GM21717 (cell line): ENCODE results near the gene TULP1.

Experiments
- ATAC-seq: cut with Tn5 transposase; IDR thresholded peaks from one replicate; pipeline ENCODE4 v1.9.1; 2021; ENCODE audit warnings: mild to moderate bottlenecking, moderate library complexity; ENCODE audit not compliant: unreplicated experiment

TULP1 gene

DNA sequence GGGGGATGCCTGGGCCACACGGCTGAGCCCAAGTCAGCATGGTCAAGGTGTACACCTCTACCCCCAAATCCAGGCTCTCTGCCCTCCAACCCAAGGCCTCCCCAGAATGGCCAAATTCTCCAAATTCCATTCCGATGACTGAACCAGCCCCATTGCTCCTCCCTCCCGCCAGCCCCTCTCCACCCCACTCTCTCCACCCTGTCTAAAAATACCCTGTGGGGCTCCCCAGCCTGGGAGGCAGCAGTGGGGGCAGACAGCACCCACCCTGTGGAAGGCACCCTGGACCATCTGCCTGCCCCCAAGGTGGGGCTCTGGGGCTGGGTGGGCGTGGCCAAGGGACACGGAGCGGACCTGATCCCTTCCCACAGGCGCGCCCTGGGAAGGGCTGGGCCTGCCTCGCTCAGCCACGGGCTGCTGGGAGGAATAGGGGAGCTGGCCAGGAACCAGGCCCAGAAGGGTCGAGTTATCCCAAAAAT lies 27.3 kb downstream of the TULP1 start:
- no peak for ATAC-seq

DNA sequence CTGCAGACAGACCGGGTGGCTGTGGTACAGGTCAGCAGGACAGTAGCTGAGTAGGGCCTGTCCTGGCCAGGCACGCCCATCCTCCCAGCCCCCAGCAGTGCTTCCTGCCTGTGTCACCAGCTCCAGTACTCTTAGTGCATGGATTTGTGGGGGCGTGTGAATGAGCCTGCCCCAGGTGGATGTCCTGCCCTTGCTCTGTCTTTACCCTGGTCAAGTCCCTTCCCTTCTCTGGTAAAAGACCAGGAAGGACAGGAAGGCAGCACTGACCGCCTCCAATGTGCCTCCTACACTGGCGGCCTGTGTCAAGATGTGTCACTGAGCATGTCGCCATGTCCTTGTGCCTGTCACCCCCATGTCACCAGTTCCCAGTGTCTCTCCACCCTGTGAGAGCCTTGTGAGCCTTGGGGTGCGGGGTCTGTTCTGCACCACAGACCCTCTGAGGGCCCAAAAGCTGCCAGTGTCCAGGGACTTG lies 27.7 kb downstream of the TULP1 start:
- no peak for ATAC-seq

DNA sequence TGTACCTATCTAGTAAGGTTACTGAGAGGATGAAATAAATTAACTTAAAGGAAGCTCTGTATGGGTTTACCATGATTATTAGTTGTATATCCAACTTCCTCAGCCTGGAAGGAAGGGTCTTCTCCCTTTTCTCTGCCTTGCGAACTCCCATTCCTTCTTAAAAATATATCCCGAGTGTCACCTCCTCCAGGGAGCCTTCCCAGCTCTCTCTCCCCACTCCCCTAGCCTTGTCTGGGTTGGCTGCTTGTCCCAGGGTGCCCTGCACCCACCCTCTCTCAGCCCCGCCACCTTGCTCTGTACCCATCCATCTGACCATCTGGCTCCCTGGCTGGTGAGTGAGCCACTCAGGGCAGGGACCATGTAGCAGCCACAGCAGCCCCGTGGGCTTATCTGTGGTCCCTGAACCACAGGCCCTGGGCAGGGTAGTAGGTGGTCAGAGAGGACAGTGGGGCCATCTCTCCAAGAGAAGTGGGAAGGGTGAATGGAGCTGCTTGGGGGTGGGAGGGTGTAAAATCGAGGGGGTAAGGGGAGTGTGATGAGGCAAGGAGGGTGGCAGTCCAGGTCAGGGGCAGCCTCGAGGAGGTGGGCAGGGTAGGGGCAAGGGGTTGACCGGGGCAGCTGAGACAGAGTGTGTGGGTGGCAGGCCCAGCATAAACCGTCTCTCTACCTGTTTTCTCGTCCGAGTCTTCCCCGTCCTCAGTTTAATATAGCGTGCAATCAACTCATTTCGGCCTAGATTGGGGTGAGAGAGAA lies 28.6 kb downstream of the TULP1 start:
- no peak for ATAC-seq

DNA sequence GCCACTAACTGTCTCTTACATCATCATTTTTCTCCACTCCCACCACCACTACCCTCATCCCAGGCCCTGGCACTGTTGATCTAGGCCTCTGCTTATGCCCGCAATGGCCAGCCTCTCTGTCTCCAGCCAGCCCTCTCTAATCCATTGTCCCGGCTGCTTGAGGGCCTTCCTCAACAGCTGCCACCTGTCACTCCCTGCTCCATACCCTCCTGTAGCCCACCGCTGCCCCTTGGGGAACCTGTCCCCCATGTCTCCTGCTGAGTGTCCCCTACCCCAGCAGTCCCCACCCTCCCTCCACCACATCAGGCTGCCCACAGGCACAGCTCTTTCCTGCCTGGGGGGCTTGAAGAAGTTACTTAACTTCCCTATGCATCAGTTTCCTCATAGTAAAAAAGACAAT lies 29.2 kb downstream of the TULP1 start:
- no peak for ATAC-seq

DNA sequence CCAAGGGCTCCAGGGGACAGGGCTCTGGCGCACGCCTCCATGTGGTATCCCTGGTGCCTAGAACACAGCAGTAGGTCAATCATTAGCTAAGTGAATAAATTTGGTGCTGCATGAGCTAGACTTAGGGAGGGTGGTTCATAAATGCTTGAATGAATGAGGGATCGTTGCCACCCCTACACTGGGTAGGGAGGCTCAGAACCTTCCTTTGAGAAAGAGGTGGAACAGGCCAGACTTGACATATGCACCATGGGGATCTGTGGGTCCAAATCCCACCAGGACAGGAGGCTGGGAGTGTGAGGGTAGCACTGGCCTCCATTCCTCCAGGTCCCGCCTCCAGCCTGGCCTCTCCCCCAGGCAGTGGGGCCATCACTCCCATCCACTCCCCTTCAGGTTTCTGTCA lies 29.6 kb downstream of the TULP1 start:
- ATAC-seq: no peak

DNA sequence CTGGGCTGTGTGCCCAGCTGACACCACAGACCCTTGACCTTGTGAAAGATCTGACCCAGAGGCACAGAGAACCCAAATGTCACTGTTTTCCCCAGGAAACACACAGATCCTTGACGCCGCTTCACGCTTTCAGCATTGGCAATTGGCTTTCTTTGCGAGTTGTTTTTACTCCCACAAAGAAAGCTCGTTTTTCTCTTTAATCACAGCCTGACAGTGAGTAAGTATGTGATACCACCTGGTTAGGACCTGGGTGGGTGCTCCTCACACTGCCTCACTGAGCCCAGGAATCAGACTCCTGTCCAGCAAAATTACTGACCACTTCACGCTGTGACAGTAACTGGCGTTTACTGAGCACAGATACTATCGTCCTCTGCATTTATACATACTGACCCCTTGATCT lies 31.5 kb downstream of the TULP1 start:
- ATAC-seq: no peak

DNA sequence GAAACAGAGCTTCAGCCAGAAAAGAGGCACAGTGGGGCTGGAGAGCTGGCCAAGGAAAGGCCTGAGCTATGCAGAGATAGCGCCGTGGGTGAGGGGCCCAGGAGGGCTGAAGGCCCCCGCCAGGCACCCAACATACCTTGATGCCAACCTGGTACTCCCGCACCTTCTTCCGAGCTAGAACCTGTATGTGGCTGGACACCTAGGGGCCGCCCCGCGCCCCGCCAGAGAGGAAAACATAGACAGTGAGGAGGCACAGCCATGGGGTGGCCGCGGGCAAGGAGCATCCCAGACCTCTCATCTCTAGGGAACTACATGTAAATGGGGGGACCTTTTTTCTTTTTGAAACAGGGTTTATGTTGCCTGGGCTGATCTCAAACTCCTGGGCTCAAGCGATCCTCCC lies 32.5 kb downstream of the TULP1 start:
- no peak for ATAC-seq

DNA sequence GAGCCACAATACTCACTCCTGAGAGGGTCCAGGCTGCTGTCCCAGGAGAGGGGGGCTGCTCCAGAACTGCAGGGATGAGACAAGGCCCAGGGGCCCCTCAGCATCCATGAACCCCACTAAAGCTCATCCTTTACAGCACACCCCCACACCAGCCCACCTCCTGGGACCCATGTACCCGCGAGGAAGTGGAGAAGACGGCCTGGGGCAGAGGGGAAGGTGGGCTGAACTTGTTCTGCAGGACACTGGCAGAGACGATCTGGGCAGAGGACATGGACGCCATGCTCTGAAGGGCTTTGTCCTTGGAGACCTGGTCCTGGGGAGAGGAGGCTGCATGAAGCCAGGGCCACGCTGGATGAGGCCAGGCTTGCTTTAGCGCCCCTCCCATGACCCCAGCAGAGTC lies 34.4 kb downstream of the TULP1 start:
- no peak for ATAC-seq

DNA sequence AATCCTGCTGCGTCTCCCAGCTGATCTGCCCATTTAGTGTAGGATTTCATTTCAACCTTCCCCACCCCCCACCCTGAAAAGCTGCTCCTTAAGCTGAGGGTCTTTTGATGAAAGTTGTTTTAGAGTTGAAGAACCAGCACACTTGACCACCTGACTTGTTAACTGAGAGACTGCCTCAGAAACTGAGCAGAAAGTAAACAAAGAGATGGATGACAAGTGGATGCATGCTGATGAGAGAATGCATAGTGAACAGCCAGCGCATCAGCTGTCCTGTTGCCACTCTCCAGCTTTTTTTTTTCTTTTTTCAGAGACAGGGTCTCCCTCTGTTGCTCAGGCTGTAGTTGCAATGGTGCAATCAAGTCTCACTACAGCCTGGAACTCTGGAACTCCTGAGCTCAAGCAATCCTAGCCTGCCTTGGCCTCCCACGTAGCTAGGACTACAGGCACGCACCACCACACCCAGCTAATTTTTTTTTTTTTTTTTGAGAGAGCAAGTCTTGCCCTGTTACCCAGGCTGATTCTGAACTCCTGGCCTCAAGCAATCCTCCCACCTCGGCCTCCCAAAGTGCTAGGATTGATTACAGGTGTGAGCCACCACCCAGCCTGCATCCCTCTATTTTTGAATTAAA lies 35.0 kb downstream of the TULP1 start:
- ATAC-seq: no peak

DNA sequence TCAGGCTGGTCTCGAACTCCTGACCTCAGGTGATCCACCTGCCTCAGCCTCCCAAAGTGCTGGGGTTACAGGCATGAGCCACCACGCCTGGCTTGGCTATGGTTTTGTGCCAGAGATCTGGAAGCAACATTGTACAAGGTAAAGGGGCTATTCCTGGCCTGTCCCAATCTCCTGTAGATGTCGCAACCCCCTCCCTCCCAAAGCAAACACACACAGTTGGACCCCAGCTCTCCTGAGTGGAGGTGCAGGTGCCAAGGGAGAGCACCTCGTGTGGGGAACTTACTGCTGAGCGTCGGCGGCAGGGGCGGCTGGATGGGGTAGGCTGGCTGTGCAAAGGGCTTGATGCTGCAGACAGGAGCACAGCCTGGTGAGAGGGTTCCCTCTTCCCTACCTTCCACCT lies 35.7 kb downstream of the TULP1 start:
- ATAC-seq: no peak

DNA sequence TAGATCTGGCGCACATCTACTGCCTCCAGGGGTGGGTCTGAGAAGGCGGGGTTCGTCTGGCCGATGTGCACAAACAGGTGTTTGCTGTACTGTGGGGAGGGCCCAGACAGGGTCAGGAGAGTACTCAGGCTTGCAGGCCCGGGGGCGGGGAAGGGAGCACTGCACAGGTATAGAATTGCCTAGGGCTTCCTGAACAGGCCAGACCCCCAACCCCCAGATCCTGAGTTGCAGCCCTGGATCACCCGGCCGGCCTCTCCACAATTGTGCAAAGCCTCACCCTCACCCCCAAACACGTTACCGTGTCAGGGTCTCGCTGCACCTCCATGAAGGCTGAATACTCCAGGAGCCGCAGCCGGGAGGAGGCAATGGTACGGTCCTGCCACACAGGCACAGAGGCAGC lies 36.7 kb downstream of the TULP1 start:
- no peak for ATAC-seq

DNA sequence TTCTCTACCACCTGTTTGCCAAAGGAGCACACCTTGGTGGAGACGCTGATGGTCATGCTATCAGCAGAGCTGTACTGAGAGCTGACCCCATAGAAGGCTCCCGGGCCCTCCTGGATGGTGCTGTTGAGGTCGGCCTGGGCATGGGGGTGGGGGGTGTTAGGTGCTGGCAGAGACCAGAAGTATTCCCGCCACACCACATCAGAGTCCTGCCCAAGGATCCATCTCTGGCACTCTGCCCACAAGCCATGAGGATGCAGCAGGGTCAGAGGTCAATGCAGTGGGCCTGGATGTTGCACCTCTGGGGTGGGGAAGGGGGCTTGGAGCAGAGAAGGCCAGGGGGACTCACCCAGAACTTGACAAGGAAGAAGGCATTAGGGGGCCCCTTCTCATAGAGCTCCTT lies 37.1 kb downstream of the TULP1 start:
- no peak for ATAC-seq

DNA sequence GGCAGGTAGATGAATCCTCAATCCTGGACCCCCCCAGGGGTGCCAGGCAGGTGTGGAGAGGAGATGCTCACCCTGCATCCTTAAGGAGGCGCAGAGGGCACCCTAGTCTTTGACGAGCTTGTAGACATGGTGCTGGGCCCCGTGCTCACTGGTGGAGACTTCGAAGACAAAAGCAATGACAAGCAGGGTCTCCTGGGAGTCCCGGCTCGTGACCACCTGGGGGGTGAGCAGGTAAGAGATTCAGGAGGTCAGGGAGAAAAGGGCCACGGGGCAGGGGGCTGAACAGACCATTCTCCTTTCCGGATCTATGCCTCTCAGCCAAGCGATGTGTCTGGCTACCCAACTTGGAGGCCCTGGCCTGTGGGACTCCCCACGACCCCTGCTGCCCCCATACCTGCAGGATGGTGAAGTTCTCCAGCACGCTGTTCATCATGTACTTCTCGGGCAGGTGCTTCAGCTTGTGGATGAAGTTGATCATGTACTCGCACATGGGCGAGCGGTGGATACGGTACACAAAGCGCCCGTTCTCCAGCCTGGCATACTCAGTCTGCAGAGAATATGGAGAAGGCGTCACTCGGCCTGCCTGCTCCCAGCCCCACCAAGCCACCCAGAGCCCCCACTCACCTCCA lies 37.6 kb downstream of the TULP1 start:
- no peak for ATAC-seq

DNA sequence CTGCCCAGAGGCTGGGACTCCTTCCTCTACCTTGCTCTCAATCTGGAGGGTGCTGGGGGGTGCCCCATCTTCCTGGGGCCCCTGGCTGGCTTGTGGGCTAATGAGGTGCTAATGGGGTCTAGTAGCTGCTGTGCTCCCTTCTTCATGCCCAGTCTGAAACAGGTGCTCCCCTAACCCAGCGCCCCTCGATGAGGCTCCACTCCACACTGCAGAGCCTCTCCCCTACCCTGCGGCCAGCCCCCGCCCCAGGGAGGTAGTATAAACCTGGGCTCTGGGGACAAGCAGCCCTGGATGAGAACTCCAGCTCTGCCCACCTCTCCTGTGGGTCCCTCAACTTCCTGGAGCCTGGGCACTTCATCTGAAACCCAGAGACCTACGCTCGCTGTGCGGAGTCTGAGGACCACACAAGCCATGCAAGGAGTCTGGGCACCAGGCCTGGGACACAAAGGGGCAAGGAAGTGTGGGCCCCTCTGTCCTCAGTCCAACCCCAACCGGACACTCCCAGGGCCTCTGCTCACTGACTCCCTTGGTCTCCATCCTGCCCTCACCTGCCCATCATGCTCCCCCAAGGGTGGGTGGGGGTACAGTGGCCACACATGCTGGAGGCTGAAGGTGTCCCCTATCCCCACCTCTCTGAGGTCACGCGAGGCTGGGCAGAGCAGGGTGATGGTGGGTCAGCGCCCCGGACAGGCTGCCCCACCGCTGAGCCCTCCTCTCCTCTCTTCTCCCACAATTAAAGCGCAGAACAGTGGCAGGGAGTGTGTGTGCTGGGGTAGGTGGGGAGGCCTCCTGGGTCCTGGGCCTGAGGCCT lies 38.4 kb downstream of the TULP1 start:
- ATAC-seq: no peak

DNA sequence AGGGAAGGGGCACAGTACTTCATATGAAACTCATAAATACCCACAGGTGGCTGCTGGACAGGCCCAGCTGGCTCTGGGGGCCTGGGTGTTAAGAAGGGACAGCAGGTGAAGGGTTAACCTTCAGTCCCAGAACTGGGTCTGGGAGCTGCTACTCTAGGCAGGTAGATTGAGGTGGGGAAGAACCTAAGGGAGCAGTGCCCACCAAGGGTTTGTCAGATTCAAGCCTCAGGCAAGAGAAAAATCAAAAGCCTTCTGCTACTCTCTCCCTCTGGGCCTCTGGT lies 38.9 kb downstream of the TULP1 start:
- ATAC-seq: no peak

DNA sequence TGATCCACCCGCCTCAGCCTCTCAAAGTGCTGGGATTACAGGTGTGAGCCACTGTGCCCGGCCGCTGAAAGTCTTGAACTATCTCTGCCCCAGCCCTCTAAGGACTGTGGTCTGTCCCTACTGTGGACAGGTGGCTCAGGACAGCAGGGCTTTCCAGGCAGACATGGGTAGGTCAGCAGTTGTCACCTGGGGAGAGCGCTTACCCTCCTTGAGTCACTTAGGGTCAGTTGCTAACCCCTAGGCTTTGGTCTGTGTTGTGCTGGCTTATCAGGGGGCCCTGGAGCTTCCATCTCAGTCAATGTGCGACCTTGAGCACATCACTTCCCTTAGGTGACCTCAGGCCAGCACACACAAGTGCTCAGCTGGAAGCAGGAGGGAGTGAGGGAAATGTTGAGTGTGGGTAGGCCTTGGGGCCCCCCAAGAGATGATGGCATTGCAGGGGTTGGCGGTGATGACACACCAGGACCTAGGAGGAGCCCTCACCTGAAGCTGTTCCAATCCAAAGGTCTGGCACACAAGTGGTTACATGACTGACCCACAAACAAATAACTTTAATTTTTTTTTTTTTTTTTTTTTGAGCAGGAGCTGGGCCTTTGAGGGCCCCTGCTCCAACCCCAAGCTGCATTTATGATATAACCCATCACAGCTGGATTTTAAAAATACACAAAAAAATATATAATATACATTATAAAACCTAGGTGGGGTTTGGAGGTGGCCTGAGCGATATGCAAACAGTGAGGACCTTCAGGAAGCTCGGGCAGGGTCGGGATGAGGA lies 39.4 kb downstream of the TULP1 start:
- no peak for ATAC-seq

DNA sequence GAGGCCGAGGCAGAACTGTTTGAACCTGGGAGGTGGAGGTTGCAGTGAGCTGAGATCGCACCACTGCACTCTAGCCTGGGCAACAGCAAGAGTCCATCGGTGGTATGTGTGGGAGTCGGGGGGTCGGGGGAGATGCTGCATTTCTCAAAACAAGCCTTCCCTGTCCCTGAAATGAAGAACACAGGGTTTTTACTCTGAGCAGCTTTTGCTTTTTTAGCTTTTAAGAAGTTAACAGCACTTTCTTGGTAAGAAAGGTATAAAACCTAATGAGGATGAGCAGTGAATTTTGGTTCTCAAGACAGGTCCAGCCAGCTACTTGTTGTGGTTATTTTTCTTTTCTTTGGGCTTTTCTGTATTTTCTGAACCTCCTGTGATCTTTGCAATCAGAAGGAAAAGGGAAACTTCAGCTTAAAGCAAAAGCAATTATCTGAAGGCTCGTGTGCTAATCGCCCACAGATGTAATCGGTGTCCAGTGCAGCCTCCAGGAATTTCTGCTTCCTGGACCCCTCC lies 40.8 kb downstream of the TULP1 start:
- ATAC-seq: no peak

DNA sequence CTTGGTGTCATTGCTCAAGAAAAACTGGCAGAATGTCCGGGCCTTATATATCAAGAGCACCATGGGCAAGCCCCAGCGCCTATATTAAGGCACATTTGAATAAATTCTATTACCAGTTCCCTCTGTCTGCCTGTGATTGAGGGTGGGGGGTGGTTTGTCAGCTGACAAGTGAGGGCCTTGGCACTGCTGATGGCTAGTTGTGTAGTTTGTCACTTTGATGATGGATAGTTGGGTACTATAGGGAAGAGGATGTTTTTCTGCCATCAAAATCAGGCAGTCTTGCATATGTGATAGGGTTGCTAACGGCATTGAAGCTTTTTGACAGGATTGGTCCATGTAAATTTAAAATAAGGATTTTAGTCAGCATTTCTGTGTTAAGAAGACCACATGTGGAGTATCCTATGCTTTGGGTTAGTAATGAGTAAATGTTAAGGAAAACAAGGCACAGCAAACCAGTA lies 42.0 kb downstream of the TULP1 start:
- no peak for ATAC-seq

DNA sequence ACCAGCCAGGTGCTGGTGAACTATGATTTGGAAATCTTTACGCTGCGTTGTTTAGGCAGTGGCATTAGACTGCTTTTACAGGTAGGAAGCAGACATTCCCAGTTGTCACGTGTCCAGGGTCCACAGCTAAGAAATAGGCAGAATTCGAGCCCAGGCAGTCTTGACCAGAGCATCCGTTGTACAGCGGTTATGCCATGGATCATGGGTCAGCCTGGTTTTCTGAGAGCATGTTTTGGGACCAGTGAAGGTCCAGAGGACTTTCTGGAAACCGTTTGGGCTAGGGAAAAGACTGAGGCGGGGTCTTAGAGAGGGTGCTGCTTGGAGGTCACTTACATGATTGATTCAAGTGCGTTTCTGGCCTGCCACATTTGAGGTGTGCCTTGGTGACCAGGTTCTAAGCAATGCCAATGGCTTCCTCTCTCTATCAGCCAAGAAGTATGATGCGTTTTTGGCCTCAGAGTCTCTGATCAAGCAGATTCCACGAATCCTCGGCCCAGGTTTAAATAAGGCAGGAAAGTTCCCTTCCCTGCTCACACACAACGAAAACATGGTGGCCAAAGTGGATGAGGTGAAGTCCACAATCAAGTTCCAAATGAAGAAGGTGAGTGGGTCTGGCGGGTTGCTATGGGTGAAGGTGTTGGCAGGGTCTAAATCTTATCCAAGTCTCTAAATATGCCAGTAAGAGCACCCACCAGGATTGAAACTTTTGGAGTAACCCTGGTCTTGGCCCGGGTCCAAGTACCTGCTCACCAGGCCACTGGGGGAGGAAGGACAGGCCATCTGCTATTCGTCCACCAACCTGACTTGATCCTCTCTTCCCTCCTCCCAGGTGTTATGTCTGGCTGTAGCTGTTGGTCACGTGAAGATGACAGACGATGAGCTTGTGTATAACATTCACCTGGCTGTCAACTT lies 42.7 kb downstream of the TULP1 start:
- no peak for ATAC-seq
